ENCODE measurements around the gene MTUS2. TPM values are rescaled to one million over a fixed set of nuclear protein-coding genes. Genes with fewer than 3 reads are reported as not detected.

The MTUS2 gene
- total RNA-seq, 1 experiment from 2014 or later, result 0.35 TPM

DNA sequence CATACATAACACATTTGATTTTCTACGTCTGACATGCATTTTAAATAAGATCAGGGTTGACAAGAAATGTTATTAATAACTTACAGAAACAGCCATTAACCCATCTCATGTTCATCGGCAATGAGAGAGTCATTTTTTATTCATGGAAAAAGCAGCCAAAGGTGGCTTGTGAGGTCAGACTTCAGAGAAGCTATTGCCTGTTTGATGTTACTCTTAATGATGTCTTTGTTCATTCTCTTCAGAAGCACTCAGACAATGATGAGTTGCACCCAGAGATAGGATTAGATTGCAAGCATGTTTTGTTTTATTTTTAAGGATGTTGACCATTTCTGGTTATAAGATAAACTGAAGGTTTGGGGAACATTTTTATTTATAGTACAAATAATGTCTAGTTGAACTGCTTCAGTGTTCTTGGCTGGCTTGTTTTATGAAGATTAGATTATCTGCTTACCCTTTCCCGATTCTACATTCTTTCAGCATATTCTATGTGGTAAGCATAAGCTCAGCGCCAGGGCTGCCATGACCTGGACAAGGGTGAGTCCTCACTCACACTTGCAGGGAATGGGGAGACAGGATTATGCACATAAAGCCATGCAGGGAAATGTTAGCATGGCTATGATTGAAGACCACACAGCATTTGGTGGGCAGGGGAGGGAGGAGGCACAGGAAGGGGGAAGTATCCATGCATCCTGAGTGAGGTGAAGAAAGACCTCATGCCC lies 288.1 kb downstream of the MTUS2 start:
- no peak overlapping the region for H3K27ac ChIP-seq (ENCODE audit: insufficient read length, low read depth, low read length)
- no peak overlapping the region for H2BK120ac ChIP-seq (ENCODE audit: low read depth, low read length, poor library complexity, severe bottlenecking)
- H3K4ac ChIP-seq (ENCODE audit: low read depth, low read length), result no peak overlapping the region
- no peak overlapping the region for H3T11ph ChIP-seq (ENCODE audit: low read length)
- H3K27ac Mint-ChIP-seq, result no peak overlapping the region; a peak in 1 of 7 replicates
- no peaks in the 10 kb centered on the region for H3K23me2 ChIP-seq (ENCODE audit: insufficient read length, low read depth, low read length, poor library complexity, severe bottlenecking)
- no peaks in the 10 kb centered on the region for H3K79me2 ChIP-seq (ENCODE audit: insufficient read depth, low read length)
- H3K9ac ChIP-seq (ENCODE audit: extremely low read depth, insufficient read length, low read length), result no peak overlapping the region
- H3K4me2 ChIP-seq (ENCODE audit: insufficient read depth, insufficient read length, low read length), result no peak overlapping the region
- H3K4me1 ChIP-seq (ENCODE audit: insufficient read depth, low read length), result no peaks in the 10 kb centered on the region
- H4K91ac ChIP-seq (ENCODE audit: insufficient read length, low read depth, low read length), result no peak overlapping the region
- no peaks in the 10 kb centered on the region for H3K36me3 Mint-ChIP-seq (ENCODE audit: insufficient read depth in 1 of 3, low read depth in 3 of 3)
- no peak overlapping the region for H3K14ac ChIP-seq (ENCODE audit: insufficient read depth, low read length)
- no peak overlapping the region for H3K23ac ChIP-seq (ENCODE audit: insufficient read length, low read depth, low read length)
- WGBS (ENCODE audit: extremely low coverage, insufficient read length, low lambda C conversion rate), result no CpG with 5 or more reads among the region's 4 CpGs
- DNase-seq, result no peak
- no peaks in the 10 kb centered on the region; the same call in 1 of the 2 replicates for H3K27me3 Mint-ChIP-seq (ENCODE audit: low read depth)
- H3K4me1 Mint-ChIP-seq, result peaks cover 2% of the 10 kb centered on the region in 2 experiments
- H3K4me3 Mint-ChIP-seq, result no peak overlapping the region
- H3K9me3 ChIP-seq (ENCODE audit: control insufficient read depth, low read depth, low read length), result no peaks in the 10 kb centered on the region
- peaks cover 0 to 2% of the 10 kb centered on the region in 2 experiments; a peak in 1 of 5 replicates for H3K9me3 Mint-ChIP-seq
- H2BK5ac ChIP-seq (ENCODE audit: insufficient read length, low read length), result no peak overlapping the region
- TF ChIP-seq, protein P1, sequence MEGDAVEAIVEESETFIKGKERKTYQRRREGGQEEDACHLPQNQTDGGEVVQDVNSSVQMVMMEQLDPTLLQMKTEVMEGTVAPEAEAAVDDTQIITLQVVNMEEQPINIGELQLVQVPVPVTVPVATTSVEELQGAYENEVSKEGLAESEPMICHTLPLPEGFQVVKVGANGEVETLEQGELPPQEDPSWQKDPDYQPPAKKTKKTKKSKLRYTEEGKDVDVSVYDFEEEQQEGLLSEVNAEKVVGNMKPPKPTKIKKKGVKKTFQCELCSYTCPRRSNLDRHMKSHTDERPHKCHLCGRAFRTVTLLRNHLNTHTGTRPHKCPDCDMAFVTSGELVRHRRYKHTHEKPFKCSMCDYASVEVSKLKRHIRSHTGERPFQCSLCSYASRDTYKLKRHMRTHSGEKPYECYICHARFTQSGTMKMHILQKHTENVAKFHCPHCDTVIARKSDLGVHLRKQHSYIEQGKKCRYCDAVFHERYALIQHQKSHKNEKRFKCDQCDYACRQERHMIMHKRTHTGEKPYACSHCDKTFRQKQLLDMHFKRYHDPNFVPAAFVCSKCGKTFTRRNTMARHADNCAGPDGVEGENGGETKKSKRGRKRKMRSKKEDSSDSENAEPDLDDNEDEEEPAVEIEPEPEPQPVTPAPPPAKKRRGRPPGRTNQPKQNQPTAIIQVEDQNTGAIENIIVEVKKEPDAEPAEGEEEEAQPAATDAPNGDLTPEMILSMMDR (conservative IDR thresholded peaks at IDR 0.05), result no peak
- H3K56ac ChIP-seq (ENCODE audit: insufficient read length, low read depth, low read length), result no peak overlapping the region
- H2BK12ac ChIP-seq (ENCODE audit: insufficient read length, low read depth, low read length), result no peak overlapping the region
- H2AK5ac ChIP-seq (ENCODE audit: insufficient read length, low read length), result no peak overlapping the region
- no peak overlapping the region for H2BK15ac ChIP-seq (ENCODE audit: low read depth, low read length)
- no peaks in the 10 kb centered on the region for H3K79me1 ChIP-seq (ENCODE audit: insufficient read depth, low read depth, low read length, poor library complexity, severe bottlenecking)
- no peaks in the 10 kb centered on the region for H3K27me3 ChIP-seq (ENCODE audit: insufficient read depth, low read length)
- H2AFZ ChIP-seq (ENCODE audit: low read length), result no peak overlapping the region
- no peak overlapping the region for H4K8ac ChIP-seq (replicated peaks; ENCODE audit: insufficient read length, low read depth, low read length)
- H2BK20ac ChIP-seq (ENCODE audit: low read depth, low read length, poor library complexity, severe bottlenecking), result no peak overlapping the region
- no peak overlapping the region for H4K5ac ChIP-seq (ENCODE audit: insufficient read length, low read depth, low read length)
- H3K18ac ChIP-seq (ENCODE audit: insufficient read length, low read depth, low read length), result no peak overlapping the region
- H4K20me1 ChIP-seq (ENCODE audit: control insufficient read depth, insufficient read depth, insufficient read length), result no peaks in the 10 kb centered on the region

All from H9 (cell line).